ENCODE results near the gene CDHR2. TPM values are rescaled to one million over a fixed set of nuclear protein-coding genes. Genes with fewer than 3 reads are reported as not detected.

CDHR2 gene
- total RNA-seq, 1 donor = under 0.01 TPM

- Histone ChIP-seq H4K20me1 (ENCODE audit: insufficient read depth, low read length) (no peaks in the 10 kb centered on the region), H2AFZ (ENCODE audit: low read length) (no peak overlapping the region), H3K4me1 (ENCODE audit: insufficient read depth, low read length) (no peaks in the 10 kb centered on the region), H3K27ac (ENCODE audit: low read depth, low read length) (no peak overlapping the region), H3K79me2 (ENCODE audit: insufficient read depth, low read length) (no peaks in the 10 kb centered on the region), H3K27me3 (ENCODE audit: insufficient read depth, low read length) (no peaks in the 10 kb centered on the region), H3K4me2 (ENCODE audit: insufficient read depth, low read length) (no peak overlapping the region), H3K9me3 (ENCODE audit: low read depth, low read length) (no peaks in the 10 kb centered on the region), H3K36me3 (ENCODE audit: insufficient read depth, low read length) (no peaks in the 10 kb centered on the region), H3K4me3 (ENCODE audit: insufficient read depth, low read length) (no peak overlapping the region)
- DNase-seq (ENCODE audit: insufficient read length, low spot score, missing footprints) = peak; percentile 94
- TF ChIP-seq CTCF (IDR thresholded peaks at IDR 0.05; ENCODE audit: extremely low read depth, low read depth, low read length) = peak; percentile 48
These were observed 29.3 kb downstream of the CDHR2 start for GRCh38 chr5:176578391-176578808.

GRCh38 chr5:176579323-176579722 lies 30.2 kb downstream of the CDHR2 start:
- no peak for DNase-seq (ENCODE audit: insufficient read length, low spot score, missing footprints)
- no peak for TF ChIP-seq CTCF (IDR thresholded peaks at IDR 0.05; ENCODE audit: extremely low read depth, low read depth, low read length)
- Histone ChIP-seq H3K27ac (ENCODE audit: low read depth, low read length) (no peak overlapping the region), H2AFZ (ENCODE audit: low read length) (no peak overlapping the region), H3K27me3 (ENCODE audit: insufficient read depth, low read length) (no peaks in the 10 kb centered on the region), H3K4me1 (ENCODE audit: insufficient read depth, low read length) (no peaks in the 10 kb centered on the region), H3K4me2 (ENCODE audit: insufficient read depth, low read length) (no peak overlapping the region), H3K4me3 (ENCODE audit: insufficient read depth, low read length) (no peak overlapping the region), H4K20me1 (ENCODE audit: insufficient read depth, low read length) (no peaks in the 10 kb centered on the region), H3K79me2 (ENCODE audit: insufficient read depth, low read length) (no peaks in the 10 kb centered on the region), H3K36me3 (ENCODE audit: insufficient read depth, low read length) (no peaks in the 10 kb centered on the region), H3K9me3 (ENCODE audit: low read depth, low read length) (no peaks in the 10 kb centered on the region)

GRCh38 chr5:176581361-176581760 lies 32.2 kb downstream of the CDHR2 start:
- DNase-seq (ENCODE audit: insufficient read length, low spot score, missing footprints) = no peak
- Histone ChIP-seq H3K9me3 (ENCODE audit: low read depth, low read length) (no peaks in the 10 kb centered on the region), H3K36me3 (ENCODE audit: insufficient read depth, low read length) (no peaks in the 10 kb centered on the region), H3K4me3 (ENCODE audit: insufficient read depth, low read length) (no peak overlapping the region), H4K20me1 (ENCODE audit: insufficient read depth, low read length) (no peaks in the 10 kb centered on the region), H3K79me2 (ENCODE audit: insufficient read depth, low read length) (no peaks in the 10 kb centered on the region), H3K4me2 (ENCODE audit: insufficient read depth, low read length) (no peak overlapping the region), H3K27ac (ENCODE audit: low read depth, low read length) (no peak overlapping the region), H2AFZ (ENCODE audit: low read length) (no peak overlapping the region), H3K27me3 (ENCODE audit: insufficient read depth, low read length) (no peaks in the 10 kb centered on the region), H3K4me1 (ENCODE audit: insufficient read depth, low read length) (no peaks in the 10 kb centered on the region)
- TF ChIP-seq CTCF (IDR thresholded peaks at IDR 0.05; ENCODE audit: extremely low read depth, low read depth, low read length) = no peak

GRCh38 chr5:176583076-176583475 lies 33.9 kb downstream of the CDHR2 start:
- Histone ChIP-seq H3K4me2 (ENCODE audit: insufficient read depth, low read length) (no peak overlapping the region), H3K4me3 (ENCODE audit: insufficient read depth, low read length) (no peak overlapping the region), H3K79me2 (ENCODE audit: insufficient read depth, low read length) (no peaks in the 10 kb centered on the region), H3K27ac (ENCODE audit: low read depth, low read length) (no peak overlapping the region), H2AFZ (ENCODE audit: low read length) (no peak overlapping the region), H3K4me1 (ENCODE audit: insufficient read depth, low read length) (no peaks in the 10 kb centered on the region), H3K9me3 (ENCODE audit: low read depth, low read length) (no peaks in the 10 kb centered on the region), H3K36me3 (ENCODE audit: insufficient read depth, low read length) (no peaks in the 10 kb centered on the region), H3K27me3 (ENCODE audit: insufficient read depth, low read length) (no peaks in the 10 kb centered on the region), H4K20me1 (ENCODE audit: insufficient read depth, low read length) (no peaks in the 10 kb centered on the region)
- no peak for DNase-seq (ENCODE audit: insufficient read length, low spot score, missing footprints)
- no peak for TF ChIP-seq CTCF (IDR thresholded peaks at IDR 0.05; ENCODE audit: extremely low read depth, low read depth, low read length)

All from osteoblast (primary cell).